Activated CD8-positive, alpha-beta memory T cell treated with anti-CD3 and anti-CD28 coated beads, Interleukin-2, amount 10 ng/mL, durations not matched to agents 7 days and 5 days (primary cell): ENCODE results near the gene SNAI3. TPM values are rescaled to one million over a fixed set of nuclear protein-coding genes. Genes with fewer than 3 reads are reported as not detected.
A peak's percentile ranks its signal among the peaks of the same experiment; 100 is the strongest.

Experiments used
- ATAC-seq: fragments of 150-1000 bp; cut with Tn5 transposase; one replicate; pipeline ENCODE4 v1.10.0; 2021; ENCODE audit warnings: moderate library complexity
- CTCF ChIA-PET: fragments of 350-600 bp; sonication (Branson Sonifier 250); formaldehyde crosslinking; loops from one replicate; lab custom pipeline; 2021; ENCODE audit warnings: antibody characterized with exemption; lab: Charles Lee
- DNase-seq: peaks from one replicate; pipeline ENCODE4 v3.0.0-alpha.2; 2020
- H3K27ac Mint-ChIP-seq: one replicate; pipeline ENCODE4 v1.8.0; 2021; ENCODE audit warnings: mild to moderate bottlenecking, mixed read lengths
- H3K27me3 Mint-ChIP-seq: one replicate; pipeline ENCODE4 v1.8.0; 2021; ENCODE audit warnings: mixed read lengths
- H3K36me3 Mint-ChIP-seq: one replicate; pipeline ENCODE4 v1.8.0; 2021; ENCODE audit warnings: mild to moderate bottlenecking, mixed read lengths
- H3K4me1 Mint-ChIP-seq: one replicate; pipeline ENCODE4 v1.8.0; 2021; ENCODE audit warnings: mixed read lengths
- H3K4me3 Mint-ChIP-seq: one replicate; pipeline ENCODE4 v1.8.0; 2021; ENCODE audit warnings: mild to moderate bottlenecking, moderate library complexity, mixed read lengths
- H3K9me3 Mint-ChIP-seq: one replicate; pipeline ENCODE4 v1.8.0; 2022; ENCODE audit warnings: low read depth, mixed read lengths
- total RNA-seq, 2 experiments: library from RNA; stranded (reverse); gene quantifications; one replicate each; pipeline ENCODE4 v1.2.3, GENCODE V29; 2021

SNAI3 gene
- total RNA-seq, 2 experiments from 2014 or later, result 5.6 to 14.1 TPM

DNA sequence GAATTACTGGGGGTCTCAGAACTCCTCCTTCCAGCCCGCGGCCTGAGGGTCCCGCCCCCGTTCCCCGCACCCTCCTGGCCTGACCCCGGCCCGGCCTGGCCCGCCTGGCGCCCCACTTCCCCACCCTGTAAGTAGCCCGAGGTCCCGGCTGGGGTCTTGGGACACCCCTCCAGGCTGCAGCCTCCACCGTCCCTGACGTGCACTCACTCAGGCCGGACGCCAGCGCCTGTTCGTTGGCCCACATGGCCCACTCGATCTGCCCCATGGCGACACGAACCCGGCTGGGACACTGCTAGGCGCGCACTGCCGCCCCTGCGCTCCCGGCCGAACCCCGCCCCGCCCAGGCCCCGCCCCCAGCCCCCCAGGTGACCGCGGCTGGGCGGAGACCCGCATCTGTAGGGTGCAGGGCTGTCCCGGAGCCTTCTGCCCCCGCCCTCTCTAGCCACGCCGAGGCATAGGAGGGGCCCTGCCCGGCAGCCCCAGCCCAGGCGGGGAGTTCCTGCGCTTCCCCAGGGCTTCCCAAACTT, 35.5 kb downstream of the SNAI3 start, which contains the start of gene CYBA:
Gene CYBA, minus strand, starts transcription at position 305 of the 527 bp plus-strand sequence. Its CDS starts 40 bp downstream, at position 265.
- peak within 1 kb of the TSS; percentile 94 for H3K4me3 Mint-ChIP-seq
- DNase-seq (peak; percentile 94), ATAC-seq (peak; percentile 91)
- peaks cover 18% of the 10 kb centered on the region for H3K4me1 Mint-ChIP-seq
- H3K36me3 Mint-ChIP-seq, result peaks cover 8% of the 10 kb centered on the region
- CTCF ChIA-PET, result interaction anchor here (1.2 to 1.5 kb wide), 3 partner anchors 31 to 87 kb away, joined by 3 to 5 read pairs (median 3); no protein-coding TSS in a partner anchor
- no peaks in the 10 kb centered on the region for H3K27me3 Mint-ChIP-seq
- H3K9me3 Mint-ChIP-seq, result no peaks in the 10 kb centered on the region
- peak within 1 kb of the TSS; percentile 94 for H3K27ac Mint-ChIP-seq

DNA sequence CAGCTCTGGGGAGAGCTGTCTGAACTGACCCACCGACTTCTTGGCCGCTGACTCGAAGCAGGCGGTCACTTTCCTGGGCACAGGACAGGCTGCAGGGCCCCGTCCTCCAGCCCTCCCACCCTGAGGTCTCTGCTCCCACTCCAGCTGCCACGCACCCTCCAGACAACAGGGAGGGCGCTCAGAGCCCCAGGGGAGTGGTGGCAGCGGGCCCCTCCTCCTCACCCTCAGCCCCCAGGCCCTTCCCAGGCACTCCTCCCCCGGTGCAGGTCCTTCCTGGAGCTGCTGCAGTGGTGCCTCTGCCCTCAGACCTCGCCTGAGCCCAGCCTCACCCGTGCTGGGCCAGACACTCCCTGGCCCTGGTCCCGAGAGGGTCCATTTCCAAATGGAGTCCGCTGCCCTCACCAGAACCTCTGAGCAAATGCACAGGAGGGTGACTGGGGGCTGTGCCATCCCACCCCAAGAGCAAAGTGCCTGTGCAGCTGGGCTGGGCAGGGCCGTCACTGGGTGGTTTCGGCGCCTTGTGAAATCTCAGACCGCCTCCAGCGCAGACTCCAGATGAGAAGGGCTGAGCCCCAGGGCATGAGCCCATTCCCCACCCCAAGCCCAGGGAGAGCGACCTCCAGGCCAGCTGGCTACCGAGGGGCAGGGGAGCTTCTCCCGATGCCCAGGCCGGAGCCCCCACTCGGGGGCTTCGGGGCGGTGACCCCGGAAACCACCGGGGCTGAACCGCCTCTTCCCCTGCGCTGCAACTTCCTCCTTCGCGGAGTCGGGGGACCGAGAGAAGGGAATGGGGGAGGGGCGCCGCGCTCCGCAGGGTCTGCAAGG, 36.2 kb downstream of the SNAI3 start:
- DNase-seq, result peak; percentile 71
- Mint-ChIP-seq H3K27ac (peak overlapping the region; percentile 82), H3K27me3 (no peaks in the 10 kb centered on the region), H3K9me3 (no peaks in the 10 kb centered on the region), H3K4me1 (peaks cover 18% of the 10 kb centered on the region), H3K36me3 (peaks cover 10% of the 10 kb centered on the region), H3K4me3 (peak overlapping the region; percentile 94)
- CTCF ChIA-PET, result interaction anchor here (0.7 to 1.8 kb wide), 11 partner anchors 12 to 132 kb away, joined by 3 to 5 read pairs (median 3); partner anchors contain the start of genes IL17C and ZC3H18
- peak; percentile 17 for ATAC-seq

DNA sequence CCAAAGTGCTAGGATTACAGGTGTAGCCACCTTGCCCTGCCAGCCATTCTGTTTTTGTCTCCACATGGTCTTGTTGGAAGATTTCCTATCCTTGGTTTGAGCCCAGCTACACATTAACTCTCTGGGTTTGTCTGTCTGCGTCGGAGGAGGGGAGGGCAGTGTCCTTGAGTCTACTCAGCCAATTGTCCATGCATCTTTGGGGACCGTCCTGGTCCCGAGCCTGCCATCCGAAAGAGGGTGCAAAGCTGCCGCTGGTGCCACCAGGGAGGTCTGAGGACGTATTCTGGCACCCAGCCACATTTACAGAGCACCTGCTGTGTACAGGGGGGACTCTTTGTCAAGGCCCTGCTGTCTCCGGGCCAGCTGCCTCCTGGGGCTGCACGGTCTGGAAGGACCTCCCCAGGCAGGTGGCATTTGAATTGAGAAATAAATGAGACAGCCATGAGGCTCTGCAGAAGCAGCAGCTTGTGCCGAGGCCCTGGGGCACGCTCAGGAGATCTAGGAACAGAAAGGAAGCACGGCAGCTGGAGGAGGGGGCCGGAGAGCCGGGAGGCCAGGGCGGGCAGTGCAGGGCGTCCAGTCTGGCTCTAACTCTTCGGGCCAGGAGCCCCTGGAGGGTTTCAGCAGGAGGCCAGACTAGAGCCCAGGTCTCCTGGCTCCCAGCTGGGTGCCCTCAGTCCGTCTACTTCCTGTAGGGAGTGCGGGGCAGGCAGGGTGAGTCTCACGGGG, 36.9 kb downstream of the SNAI3 start:
- DNase-seq (no peak), ATAC-seq (no peak)
- H3K4me1 Mint-ChIP-seq, result peaks cover 18% of the 10 kb centered on the region
- H3K36me3 Mint-ChIP-seq, result peaks cover 10% of the 10 kb centered on the region
- CTCF ChIA-PET, result interaction anchor here (0.8 to 1.8 kb wide), 10 partner anchors 11 to 132 kb away, joined by 3 to 5 read pairs (median 3); partner anchors contain the start of genes IL17C and ZC3H18
- peak overlapping the region; percentile 82 for H3K27ac Mint-ChIP-seq
- peak overlapping the region; percentile 94 for H3K4me3 Mint-ChIP-seq
- H3K9me3 Mint-ChIP-seq, result no peaks in the 10 kb centered on the region
- H3K27me3 Mint-ChIP-seq, result no peaks in the 10 kb centered on the region

DNA sequence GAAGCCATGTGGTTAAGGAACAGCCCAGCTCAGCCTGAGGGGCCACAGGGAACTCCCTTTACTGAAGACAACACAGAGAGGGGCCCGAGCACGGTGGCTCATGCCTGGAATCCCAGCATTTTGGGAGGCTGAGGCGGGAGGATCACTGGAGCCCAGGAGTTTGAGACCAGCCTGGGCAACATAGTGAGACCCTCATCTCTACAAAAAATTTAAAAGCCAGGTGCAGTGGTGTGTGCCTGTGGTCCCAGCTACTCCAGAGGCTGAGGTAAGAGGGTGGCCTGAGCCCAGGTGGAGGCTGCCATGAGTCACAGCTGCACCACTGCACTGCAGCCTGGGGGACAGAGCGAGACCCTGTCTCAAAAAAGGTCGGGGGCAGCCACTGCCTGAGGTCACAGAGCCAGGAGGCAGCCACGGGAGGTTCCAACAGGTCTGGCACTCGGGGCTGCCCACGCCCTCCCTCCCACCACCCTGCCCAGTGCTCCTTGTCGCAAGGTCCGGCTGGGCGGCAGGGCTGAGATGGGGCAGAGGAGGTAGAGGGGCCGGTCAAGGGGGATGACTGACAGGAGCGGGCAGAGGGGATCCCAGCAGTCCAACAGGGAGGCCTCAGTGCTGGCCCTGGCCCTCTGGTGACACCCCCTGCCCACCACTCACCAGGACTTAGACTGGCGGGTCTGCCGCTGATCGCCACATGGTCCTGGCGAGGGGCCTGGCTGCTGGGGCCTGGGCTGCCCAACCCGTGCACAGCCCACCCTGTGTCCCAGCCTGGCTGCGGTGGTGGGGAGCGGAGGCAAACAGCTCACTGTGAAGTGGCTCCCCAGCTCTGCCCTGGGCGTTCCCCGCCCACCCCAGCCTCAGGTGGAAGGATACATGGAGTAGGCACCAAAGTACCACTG, 38.9 kb downstream of the SNAI3 start:
- peaks cover 18% of the 10 kb centered on the region for H3K4me1 Mint-ChIP-seq
- H3K4me3 Mint-ChIP-seq, result no peak overlapping the region
- CTCF ChIA-PET, result no interaction called here
- peaks cover 18% of the 10 kb centered on the region for H3K36me3 Mint-ChIP-seq
- H3K27ac Mint-ChIP-seq, result no peak overlapping the region
- no peaks in the 10 kb centered on the region for H3K9me3 Mint-ChIP-seq
- no peaks in the 10 kb centered on the region for H3K27me3 Mint-ChIP-seq
- DNase-seq, result no peak
- no peak for ATAC-seq

DNA sequence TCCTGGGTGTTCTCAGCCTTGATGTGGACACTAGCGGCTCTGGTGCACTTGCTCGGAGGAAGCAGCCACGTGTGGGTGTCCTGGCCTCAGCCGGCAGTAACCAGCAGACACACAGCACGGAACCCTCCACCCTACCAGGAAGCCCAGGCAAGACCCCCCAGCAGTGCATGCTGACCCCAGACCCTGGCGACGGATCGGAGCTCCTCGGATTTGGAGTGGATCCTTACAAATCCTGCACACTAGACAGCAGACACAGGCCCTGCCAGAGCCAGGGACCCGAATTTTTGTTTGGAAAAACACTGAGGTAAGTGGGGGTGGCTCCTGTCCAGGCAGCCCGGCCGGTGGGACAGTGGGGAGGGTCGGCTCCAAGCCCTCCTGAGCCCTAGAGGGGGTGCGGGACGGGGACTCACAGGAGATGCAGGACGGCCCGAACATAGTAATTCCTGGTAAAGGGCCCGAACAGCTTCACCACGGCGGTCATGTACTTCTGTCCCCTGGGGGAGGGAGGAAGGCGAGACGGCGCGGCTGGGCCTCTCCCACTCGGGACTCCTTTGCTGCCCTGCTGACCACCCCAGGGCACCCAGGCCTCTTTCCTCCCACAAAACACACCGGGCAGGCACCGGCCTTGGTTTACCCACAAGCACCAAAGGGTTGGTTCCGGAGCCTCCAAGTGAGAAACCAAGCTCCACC, 39.8 kb downstream of the SNAI3 start:
- H3K27ac Mint-ChIP-seq, result peak overlapping the region; percentile 32
- H3K4me1 Mint-ChIP-seq, result peaks cover 13% of the 10 kb centered on the region
- DNase-seq, result no peak
- no peak for ATAC-seq
- no peaks in the 10 kb centered on the region for H3K27me3 Mint-ChIP-seq
- H3K4me3 Mint-ChIP-seq, result no peak overlapping the region
- no peaks in the 10 kb centered on the region for H3K9me3 Mint-ChIP-seq
- CTCF ChIA-PET, result no interaction called here
- peaks cover 20% of the 10 kb centered on the region for H3K36me3 Mint-ChIP-seq

DNA sequence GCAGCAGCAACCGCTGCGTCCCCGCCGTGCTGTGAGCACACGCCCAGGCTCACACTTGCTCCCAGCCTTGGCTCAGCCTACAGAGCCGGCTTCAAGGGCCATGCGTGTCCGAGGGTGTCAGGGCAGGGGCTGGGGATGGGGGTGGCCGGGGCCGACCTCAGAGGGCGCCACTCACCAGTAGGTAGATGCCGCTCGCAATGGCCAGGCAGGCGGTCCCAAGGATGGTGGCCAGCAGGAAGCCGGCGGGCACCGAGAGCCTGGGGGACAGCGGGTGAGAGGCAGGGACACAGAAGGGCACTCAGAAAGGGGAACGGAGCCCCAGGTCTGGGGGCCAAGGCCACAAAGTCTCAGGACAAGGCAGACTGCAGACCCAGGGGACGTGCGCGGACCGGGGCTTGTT, 40.4 kb downstream of the SNAI3 start:
- DNase-seq, result no peak
- Mint-ChIP-seq H3K9me3 (no peaks in the 10 kb centered on the region), H3K36me3 (peaks cover 20% of the 10 kb centered on the region), H3K4me3 (no peak overlapping the region), H3K4me1 (peaks cover 8% of the 10 kb centered on the region), H3K27ac (peak overlapping the region; percentile 32), H3K27me3 (peaks cover 3% of the 10 kb centered on the region)
- CTCF ChIA-PET, result no interaction called here
- no peak for ATAC-seq

DNA sequence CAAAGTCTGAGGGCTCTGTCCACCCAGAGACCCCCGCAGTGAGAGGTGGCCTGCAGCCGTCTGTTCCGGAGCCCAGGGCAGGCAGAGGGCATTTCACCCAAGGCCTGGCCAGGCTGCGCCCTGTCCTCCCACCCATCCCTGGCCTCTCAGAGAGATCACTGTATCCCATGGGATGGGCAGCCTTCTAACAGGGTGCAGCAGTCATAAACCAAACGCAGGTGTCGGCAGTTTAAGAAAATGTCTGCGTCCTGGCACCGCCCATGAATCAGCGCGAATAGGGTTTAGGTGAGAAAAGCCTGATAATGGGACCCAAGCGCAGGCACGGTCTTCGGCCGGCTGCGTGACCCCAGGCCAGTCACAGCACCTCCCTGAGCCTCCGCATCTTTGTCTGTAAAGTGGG, 40.9 kb downstream of the SNAI3 start:
- DNase-seq (no peak), ATAC-seq (no peak)
- H3K27ac Mint-ChIP-seq, result no peak overlapping the region
- peaks cover 20% of the 10 kb centered on the region for H3K36me3 Mint-ChIP-seq
- CTCF ChIA-PET, result no interaction called here
- H3K27me3 Mint-ChIP-seq, result peaks cover 6% of the 10 kb centered on the region
- H3K4me3 Mint-ChIP-seq, result no peak overlapping the region
- H3K4me1 Mint-ChIP-seq, result peaks cover 8% of the 10 kb centered on the region
- H3K9me3 Mint-ChIP-seq, result no peaks in the 10 kb centered on the region

DNA sequence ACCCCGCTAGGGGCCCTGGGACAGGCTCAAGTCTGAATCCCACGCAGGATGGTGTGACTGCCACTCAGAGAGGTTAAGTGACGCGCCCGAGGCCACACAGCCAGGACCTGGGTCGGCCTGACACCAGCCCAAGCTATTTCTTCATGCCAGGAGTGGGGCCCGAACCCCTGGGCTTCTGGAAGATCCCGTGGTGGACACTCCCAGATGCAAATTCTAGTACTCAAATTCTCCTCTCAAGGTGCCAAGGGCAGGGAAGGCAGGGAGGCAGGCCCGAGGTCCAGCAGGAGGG, 42.7 kb downstream of the SNAI3 start:
- CTCF ChIA-PET, result no interaction called here
- Mint-ChIP-seq H3K4me1 (no peaks in the 10 kb centered on the region), H3K27me3 (peaks cover 22% of the 10 kb centered on the region), H3K27ac (no peak overlapping the region), H3K4me3 (no peak overlapping the region), H3K36me3 (peaks cover 15% of the 10 kb centered on the region), H3K9me3 (no peaks in the 10 kb centered on the region)
- ATAC-seq (no peak), DNase-seq (no peak)

DNA sequence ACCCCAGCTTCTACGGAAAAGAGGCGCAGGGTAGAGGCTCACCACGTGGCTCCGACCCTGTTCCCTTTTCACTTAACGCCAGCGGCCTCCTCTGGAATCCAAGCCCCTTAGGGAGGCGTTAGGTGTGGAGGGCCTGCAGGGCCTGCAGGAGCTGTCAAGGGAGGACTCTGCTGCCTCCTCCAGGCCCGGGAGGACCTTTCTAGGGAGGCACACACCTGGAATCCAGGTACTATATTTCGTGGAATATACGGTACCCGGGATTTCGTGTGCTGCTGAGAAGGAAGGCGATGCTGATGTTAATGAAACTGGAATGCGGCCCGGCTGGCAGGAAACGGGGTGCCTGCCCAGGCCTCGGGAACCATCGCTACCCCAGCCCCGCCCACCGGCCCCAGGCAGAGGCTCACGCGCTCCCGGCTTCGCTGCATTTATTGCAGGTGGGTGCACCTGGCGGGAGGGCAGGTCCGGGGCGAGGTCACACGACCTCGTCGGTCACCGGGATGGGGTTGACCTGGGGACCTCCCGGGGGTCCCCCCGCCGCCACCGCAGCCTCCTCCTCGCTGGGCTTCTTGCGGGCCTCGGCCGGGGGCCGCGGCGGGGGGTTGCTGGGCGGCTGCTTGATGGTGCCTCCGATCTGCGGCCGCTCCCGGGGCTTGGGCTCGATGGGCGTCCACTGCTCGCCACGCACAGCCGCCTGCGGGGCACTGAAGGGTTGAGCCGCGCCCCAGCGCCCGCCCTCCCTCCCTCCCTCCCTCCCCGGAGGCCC, 43.2 kb downstream of the SNAI3 start:
- no peak for DNase-seq
- H3K4me3 Mint-ChIP-seq, result no peak overlapping the region
- H3K27me3 Mint-ChIP-seq, result peaks cover 27% of the 10 kb centered on the region
- ATAC-seq, result no peak
- H3K9me3 Mint-ChIP-seq, result no peaks in the 10 kb centered on the region
- peaks cover 2% of the 10 kb centered on the region for H3K4me1 Mint-ChIP-seq
- H3K36me3 Mint-ChIP-seq, result peaks cover 15% of the 10 kb centered on the region
- no peak overlapping the region for H3K27ac Mint-ChIP-seq
- CTCF ChIA-PET, result no interaction called here

DNA sequence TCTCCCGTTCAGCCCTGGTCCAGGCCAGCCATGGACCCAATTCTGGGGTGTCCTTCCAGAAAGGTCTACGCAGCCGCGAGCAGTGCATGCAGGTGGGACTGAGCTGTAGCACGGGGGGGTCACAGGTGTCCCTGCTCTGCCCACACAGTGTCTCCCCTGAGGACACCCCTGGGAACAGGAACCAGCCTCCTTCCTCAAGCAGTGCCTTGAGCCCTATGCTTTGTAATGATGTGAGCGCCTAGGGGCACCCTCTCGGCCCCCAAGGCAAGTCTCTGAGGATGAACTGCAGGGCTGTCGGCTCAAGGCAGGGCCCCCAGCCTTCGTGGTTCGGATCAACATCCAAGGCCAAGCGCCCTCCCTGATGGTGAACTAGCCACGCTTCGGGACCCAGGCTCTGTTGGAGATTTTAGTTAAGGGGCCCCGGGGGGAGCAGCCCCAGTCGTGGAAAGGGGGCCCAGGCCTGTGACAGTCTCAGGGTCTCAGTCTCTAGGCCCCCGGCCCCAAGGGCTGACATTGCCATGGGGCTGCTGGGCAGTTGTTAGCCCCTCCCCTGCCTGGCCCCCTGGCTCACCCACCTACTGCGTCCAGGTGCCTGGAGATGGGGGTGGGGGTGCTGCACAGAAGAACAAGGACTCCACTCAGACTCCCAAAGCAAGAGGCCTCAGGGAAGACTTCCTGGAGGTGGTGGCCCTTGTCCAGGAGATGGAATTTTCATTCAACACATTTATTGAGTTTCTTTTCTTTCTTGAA, 45.6 kb downstream of the SNAI3 start:
- no peak for ATAC-seq
- no peak for DNase-seq
- Mint-ChIP-seq H3K36me3 (peaks cover 17% of the 10 kb centered on the region), H3K27ac (no peak overlapping the region), H3K4me3 (no peak overlapping the region), H3K4me1 (peaks cover 20% of the 10 kb centered on the region), H3K9me3 (no peaks in the 10 kb centered on the region), H3K27me3 (peaks cover 44% of the 10 kb centered on the region)
- CTCF ChIA-PET, result no interaction called here

DNA sequence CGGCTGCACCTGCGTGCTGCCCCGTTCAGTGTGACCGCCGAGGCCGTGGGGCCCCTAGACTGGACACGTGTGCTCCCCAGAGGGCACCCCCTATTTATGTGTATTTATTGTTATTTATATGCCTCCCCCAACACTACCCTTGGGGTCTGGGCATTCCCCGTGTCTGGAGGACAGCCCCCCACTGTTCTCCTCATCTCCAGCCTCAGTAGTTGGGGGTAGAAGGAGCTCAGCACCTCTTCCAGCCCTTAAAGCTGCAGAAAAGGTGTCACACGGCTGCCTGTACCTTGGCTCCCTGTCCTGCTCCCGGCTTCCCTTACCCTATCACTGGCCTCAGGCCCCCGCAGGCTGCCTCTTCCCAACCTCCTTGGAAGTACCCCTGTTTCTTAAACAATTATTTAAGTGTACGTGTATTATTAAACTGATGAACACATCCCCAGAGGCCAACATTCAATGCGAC, 46.2 kb downstream of the SNAI3 start:
- Mint-ChIP-seq H3K9me3 (no peaks in the 10 kb centered on the region), H3K27me3 (peaks cover 44% of the 10 kb centered on the region), H3K4me3 (no peak overlapping the region), H3K36me3 (peaks cover 14% of the 10 kb centered on the region), H3K27ac (no peak overlapping the region), H3K4me1 (peaks cover 24% of the 10 kb centered on the region)
- ATAC-seq (no peak), DNase-seq (no peak)
- CTCF ChIA-PET, result no interaction called here
